Measurements from ENCODE around the gene FASLG. TPM values are rescaled to one million over a fixed set of nuclear protein-coding genes. Genes with fewer than 3 reads are reported as not detected.

The FASLG gene
- polyA plus RNA-seq, 4 donors, result 0.14 to 0.26 TPM; not detected in 2

GRCh38 chr1:172642970-172643369, 15.9 kb upstream of the FASLG start:
- DNase-seq (ENCODE audit: low read depth in 4 of 4, low spot score in 3 of 4), result no peak

DNA sequence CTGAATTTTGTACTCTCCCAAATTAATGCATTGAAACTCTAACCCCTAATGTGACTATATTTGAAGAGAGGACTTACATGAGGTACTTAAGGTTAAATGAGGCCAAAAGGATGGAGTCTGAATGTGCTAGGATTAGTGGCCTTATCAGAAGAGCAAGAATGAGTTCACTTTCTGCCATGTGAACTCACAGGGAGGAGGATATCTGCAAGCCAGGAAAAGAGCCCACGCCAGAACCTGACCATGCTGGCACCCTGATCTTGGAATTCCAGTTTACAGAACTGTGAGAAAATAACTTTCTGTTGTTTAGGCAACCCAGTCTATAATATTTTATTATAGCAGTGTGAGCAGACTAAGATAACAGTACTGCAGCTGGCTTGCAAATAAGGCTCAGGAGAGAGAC, 12.2 kb upstream of the FASLG start:
- no peak for DNase-seq (ENCODE audit: low read depth in 4 of 4, low spot score in 3 of 4)

DNA sequence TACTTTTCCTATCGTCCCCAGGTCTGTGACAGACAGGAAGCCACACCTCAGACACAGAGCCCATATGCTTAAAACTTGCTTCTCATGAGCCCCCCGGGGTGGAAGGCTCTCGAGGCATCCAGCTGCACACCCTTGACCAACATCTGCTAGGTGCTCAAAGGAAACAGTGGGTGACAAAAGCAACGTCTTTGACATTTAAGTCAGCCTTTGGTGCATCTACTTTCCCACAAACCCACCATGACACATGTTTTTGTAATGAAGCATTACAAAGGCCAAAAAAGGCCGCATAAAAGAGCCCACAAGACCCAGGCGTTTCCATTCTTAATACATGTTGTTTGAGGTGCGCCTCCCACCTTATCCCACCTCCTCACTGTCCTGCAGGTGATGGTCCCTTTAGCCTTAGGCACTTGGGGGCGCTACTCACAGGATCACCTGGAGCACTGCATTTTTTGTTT, 11.8 kb upstream of the FASLG start:
- DNase-seq (ENCODE audit: low read depth in 4 of 4, low spot score in 3 of 4), result no peak

- DNase-seq (ENCODE audit: low read depth in 4 of 4, low spot score in 3 of 4), result no peak
These were observed 10.9 kb upstream of the FASLG start for GRCh38 chr1:172647987-172648386.

DNA sequence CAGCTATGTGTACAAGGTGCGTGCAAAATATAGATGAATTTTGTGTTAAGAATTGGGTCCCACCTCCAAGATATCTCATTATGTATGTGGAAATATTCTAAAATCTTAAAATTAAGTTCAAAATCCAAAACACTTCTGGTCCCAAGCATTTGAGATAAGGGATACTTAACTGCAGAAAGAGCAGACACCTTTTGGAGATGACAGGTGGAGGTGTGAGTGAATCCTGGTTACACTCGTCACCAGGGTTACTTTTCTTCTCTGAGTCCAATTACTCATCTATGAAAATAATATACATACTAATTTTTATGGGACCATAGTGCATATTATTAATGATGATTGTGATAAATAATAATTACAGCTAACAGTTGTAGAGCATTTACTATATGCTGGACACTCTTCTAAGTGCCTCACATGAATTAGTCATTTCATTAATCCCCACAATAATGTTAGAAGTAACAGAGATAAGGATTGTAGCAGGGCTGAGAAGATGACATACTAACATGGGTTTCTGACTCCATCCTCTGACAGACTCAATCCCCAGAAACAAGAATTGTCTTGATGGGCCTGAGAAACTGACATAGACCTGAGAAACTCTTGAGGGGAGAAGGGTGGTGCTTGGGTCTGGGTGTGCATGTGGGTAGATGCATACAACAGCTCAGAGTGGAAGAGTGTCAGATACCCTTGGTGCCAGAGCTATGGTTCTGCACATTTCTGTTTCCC, 8.3 kb upstream of the FASLG start:
- DNase-seq (ENCODE audit: low read depth in 4 of 4, low spot score in 3 of 4), result no peak

- no peak for DNase-seq (ENCODE audit: low read depth in 4 of 4, low spot score in 3 of 4)
These were observed 5.7 kb upstream of the FASLG start for GRCh38 chr1:172653015-172653709.

GRCh38 chr1:172654535-172654934, 4.4 kb upstream of the FASLG start:
- no peak for DNase-seq (ENCODE audit: low read depth in 4 of 4, low spot score in 3 of 4)

- no peak for DNase-seq (ENCODE audit: low read depth in 4 of 4, low spot score in 3 of 4)
These were observed 2.3 kb upstream of the FASLG start for GRCh38 chr1:172656576-172656975.

DNA sequence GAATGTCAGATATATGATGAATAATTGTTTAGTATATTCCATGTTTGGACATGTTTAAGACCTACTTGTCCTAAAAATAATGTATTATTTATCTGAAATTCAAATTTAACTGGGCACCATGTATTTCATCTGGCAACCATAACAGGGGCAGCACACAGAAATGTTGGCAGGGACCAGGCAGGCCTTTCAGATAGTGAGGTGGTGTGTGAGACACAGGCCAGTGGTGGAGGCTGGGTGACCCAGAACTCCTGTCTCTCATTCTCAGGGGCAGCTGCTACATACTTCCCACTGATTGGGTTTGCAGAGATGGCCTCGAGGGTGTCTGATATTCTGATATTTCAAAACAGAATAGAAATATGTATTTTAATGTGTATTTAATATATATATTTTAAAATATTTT, 1.3 kb upstream of the FASLG start:
- no peak for DNase-seq (ENCODE audit: low read depth in 4 of 4, low spot score in 3 of 4)

DNA sequence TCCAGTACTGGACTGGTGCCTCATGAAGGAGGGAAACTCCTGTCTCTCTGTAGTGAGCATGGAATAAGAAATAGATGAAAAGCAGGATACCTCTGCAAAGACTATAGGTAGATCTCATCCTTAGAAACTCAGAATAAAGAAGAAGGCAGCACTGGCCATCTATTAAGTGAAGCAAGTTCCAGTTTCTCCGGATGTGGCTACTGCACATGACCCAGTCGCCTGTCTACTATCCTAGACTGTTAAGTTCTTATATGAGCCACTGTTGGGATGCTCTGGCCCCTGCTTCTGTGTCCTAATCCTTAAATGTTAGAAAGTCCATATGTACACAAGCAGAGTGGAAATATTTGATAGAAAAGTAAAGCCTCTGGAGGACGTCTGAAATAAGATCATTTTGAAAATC, 2.2 kb downstream of the FASLG start:
- DNase-seq (ENCODE audit: low read depth in 4 of 4, low spot score in 3 of 4), result no peak

DNA sequence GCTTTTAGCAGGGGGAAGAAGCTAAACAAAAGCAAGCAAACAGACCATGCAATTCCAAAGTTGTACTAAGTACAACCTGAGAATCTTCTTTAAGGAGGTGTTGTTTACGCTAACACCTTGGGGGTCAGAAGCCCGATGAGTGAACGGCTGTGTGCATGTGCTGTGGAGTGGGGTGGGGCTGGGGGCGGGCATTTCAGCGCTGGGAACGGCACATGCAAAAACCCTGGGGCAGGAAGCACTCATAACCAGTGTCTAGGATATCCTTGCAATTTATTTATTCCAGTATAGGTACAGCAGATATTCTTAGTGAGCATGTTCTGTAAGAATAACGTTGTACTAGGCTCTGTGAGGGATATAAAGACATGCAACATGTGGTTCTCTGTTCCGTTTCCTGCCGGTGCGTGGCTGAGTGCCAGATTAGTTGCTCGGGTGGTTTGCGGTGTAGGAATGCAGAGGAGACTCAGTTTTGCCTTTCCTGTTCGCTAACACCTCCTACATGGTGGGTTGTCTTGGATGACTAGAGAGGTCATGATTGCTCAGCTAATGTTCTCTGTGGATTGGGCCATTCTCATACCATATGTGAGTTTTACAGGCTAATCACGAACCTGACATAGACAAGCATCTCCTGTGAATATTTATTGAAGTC, 3.7 kb downstream of the FASLG start:
- no peak for DNase-seq (ENCODE audit: low read depth in 4 of 4, low spot score in 3 of 4)

DNA sequence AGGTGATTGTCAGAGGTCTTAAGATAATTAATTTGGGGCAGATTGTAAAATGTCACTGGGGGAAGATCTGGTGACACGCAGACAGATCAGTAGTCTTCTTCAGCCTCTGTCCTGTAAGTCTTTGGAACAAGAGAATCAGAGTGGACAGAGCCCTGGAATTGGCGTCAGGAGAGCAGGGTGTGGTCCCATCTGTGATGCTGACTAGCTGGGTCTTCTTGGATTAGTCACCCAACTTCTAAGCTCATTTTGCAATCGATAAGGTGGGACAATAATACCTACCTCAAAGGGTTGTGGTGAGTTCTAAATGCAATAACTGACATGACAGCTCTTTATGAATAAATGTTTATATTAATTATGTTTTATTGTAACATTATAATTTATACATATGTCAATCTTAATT, 4.8 kb downstream of the FASLG start:
- DNase-seq (ENCODE audit: low read depth in 4 of 4, low spot score in 3 of 4), result no peak

DNA sequence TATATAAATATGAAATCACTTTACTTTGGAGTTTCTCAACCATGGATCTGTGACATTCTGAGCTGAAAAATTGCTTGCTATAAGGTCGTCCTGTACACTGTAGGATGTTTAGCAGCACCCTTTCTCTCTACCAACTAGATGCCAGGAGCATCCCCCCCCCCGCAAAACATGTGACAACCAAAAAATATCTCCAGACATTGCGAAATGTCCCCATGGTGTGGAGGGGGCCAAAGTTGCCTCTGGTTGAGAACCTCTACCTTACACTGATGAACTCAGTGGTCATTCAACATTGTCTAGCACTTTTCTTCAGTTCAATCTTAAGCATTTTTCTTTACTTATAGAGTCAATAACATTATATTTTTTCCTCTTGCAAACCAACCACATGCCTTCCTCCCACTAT, 9.2 kb downstream of the FASLG start:
- DNase-seq (ENCODE audit: low read depth in 4 of 4, low spot score in 3 of 4), result no peak

- DNase-seq (ENCODE audit: low read depth in 4 of 4, low spot score in 3 of 4), result no peak
These were observed 10.1 kb downstream of the FASLG start for GRCh38 chr1:172669011-172669410.

GRCh38 chr1:172670316-172670715, 11.4 kb downstream of the FASLG start:
- DNase-seq (ENCODE audit: low read depth in 4 of 4, low spot score in 3 of 4), result no peak

- no peak for DNase-seq (ENCODE audit: low read depth in 4 of 4, low spot score in 3 of 4)
These were observed 11.9 kb downstream of the FASLG start for GRCh38 chr1:172670791-172671190.

GRCh38 chr1:172671591-172671990, 12.7 kb downstream of the FASLG start:
- no peak for DNase-seq (ENCODE audit: low read depth in 4 of 4, low spot score in 3 of 4)

GRCh38 chr1:172672720-172673119, 13.8 kb downstream of the FASLG start:
- no peak for DNase-seq (ENCODE audit: low read depth in 4 of 4, low spot score in 3 of 4)

- no peak for DNase-seq (ENCODE audit: low read depth in 4 of 4, low spot score in 3 of 4)
These were observed 14.9 kb downstream of the FASLG start for GRCh38 chr1:172673761-172674160.

GRCh38 chr1:172674831-172675613, 16.1 kb downstream of the FASLG start:
- DNase-seq (ENCODE audit: low read depth in 4 of 4, low spot score in 3 of 4), result no peak

Measured in left renal pelvis (tissue), 4 donors.